Measurements from ENCODE around the gene KRTCAP2. TPM values are rescaled to one million over a fixed set of nuclear protein-coding genes. Genes with fewer than 3 reads are reported as not detected.
"Not testable (repeated sequence)": the region's sequence is repeated elsewhere in the genome, so short reads cannot be mapped to it uniquely, and the experiment has no call there.

Gene KRTCAP2
- total RNA-seq, 1 donor from 2014 or later: 74.6 TPM

GRCh38 chr1:155170806-155171205 lies 2.3 kb downstream of the KRTCAP2 start:
- DNase-seq (ENCODE audit: low spot score in 2 of 2): no peak
- no peak for FAIRE-seq

GRCh38 chr1:155170101-155170785 lies 2.9 kb downstream of the KRTCAP2 start:
- DNase-seq (ENCODE audit: low spot score in 2 of 2) (no peak), FAIRE-seq (no peak)

- no peak for FAIRE-seq
- no peak for DNase-seq (ENCODE audit: low spot score in 2 of 2)
These were observed 3.6 kb downstream of the KRTCAP2 start for GRCh38 chr1:155169541-155169940.

- DNase-seq (ENCODE audit: low spot score in 2 of 2) (no peak), FAIRE-seq (no peak)
These were observed 4.5 kb downstream of the KRTCAP2 start for GRCh38 chr1:155168456-155169210.

- FAIRE-seq; DNase-seq (ENCODE audit: low spot score in 2 of 2): not testable (repeated sequence)
These were observed 5.0 kb downstream of the KRTCAP2 start for GRCh38 chr1:155168105-155168445.

- FAIRE-seq: no peak
- DNase-seq (ENCODE audit: low spot score in 2 of 2): peak; percentile 72 to 76
These were observed 5.7 kb downstream of the KRTCAP2 start for GRCh38 chr1:155167166-155168104.

- FAIRE-seq (no peak), DNase-seq (ENCODE audit: low spot score in 2 of 2) (peak; percentile 28 to 62)
These were observed 6.5 kb downstream of the KRTCAP2 start for GRCh38 chr1:155166471-155167165.

- no peak for DNase-seq (ENCODE audit: low spot score in 2 of 2)
- no peak for FAIRE-seq
These were observed 7.0 kb downstream of the KRTCAP2 start for GRCh38 chr1:155166051-155166470.

- not testable (repeated sequence) for DNase-seq (ENCODE audit: low spot score in 2 of 2); FAIRE-seq
These were observed 8.5 kb downstream of the KRTCAP2 start for GRCh38 chr1:155164625-155165024.

- not testable (repeated sequence) for DNase-seq (ENCODE audit: low spot score in 2 of 2); FAIRE-seq
These were observed 9.3 kb downstream of the KRTCAP2 start for GRCh38 chr1:155163785-155164184.

GRCh38 chr1:155162631-155163030 lies 10.5 kb downstream of the KRTCAP2 start:
- DNase-seq (ENCODE audit: low spot score in 2 of 2); FAIRE-seq: not testable (repeated sequence)

GRCh38 chr1:155160128-155160527 lies 13.0 kb downstream of the KRTCAP2 start:
- FAIRE-seq (no peak), DNase-seq (ENCODE audit: low spot score in 2 of 2) (no peak)

- no peak for DNase-seq (ENCODE audit: low spot score in 2 of 2)
- FAIRE-seq: no peak
These were observed 14.1 kb downstream of the KRTCAP2 start for GRCh38 chr1:155158991-155159390.

- DNase-seq (ENCODE audit: low spot score in 2 of 2); FAIRE-seq: not testable (repeated sequence)
These were observed 17.0 kb downstream of the KRTCAP2 start for GRCh38 chr1:155155996-155156643.

GRCh38 chr1:155145491-155145890 lies 27.6 kb downstream of the KRTCAP2 start:
- FAIRE-seq: no peak
- no peak for DNase-seq (ENCODE audit: low spot score in 2 of 2)

- FAIRE-seq: no peak
- DNase-seq (ENCODE audit: low spot score in 2 of 2): no peak
These were observed 31.4 kb downstream of the KRTCAP2 start for GRCh38 chr1:155141749-155142148.

GRCh38 chr1:155140630-155140953 lies 32.5 kb downstream of the KRTCAP2 start:
- FAIRE-seq (no peak), DNase-seq (ENCODE audit: low spot score in 2 of 2) (no peak)

- no peak for FAIRE-seq
- DNase-seq (ENCODE audit: low spot score in 2 of 2): peak; percentile 79 to 84
These were observed 33.0 kb downstream of the KRTCAP2 start, which contains the start of gene DPM3 for GRCh38 chr1:155139895-155140629. DPM3 (minus strand) TSS chr1:155140531; CDS start chr1:155140240, 291 bp downstream.

Data from frontal cortex (tissue), 4 donors.